SW480 (cell line): ENCODE results near the gene ZNF407.
"Not testable (repeated sequence)": the region's sequence is repeated elsewhere in the genome, so short reads cannot be mapped to it uniquely, and the experiment has no call there.

ENCODE experiments used
- DNase-seq: peaks from one replicate; pipeline ENCODE4 v3.0.0-alpha.2; 2016; ENCODE audit warnings: low spot score

Gene ZNF407

GRCh38 chr18:74971358-74971757 is 373.7 kb downstream of the ZNF407 start:
- not testable (repeated sequence) for DNase-seq

DNA sequence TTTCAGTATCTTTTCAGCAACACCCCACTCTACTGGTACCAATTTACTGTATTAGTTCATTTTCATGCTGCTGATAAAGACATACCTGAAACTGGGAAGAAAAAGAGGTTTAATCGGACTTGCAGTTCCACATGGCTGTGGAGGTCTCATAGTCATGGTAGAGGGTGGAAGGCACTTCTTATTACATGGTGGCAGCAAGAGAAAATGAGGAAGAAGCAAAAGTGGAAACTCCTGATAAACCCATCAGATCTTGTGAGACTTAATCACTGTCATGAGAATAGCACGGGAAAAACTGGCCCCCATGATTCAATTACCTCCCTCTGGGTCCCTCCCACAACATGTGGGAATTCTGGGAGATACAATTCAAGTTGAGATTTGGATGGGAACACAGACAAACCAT is 374.1 kb downstream of the ZNF407 start:
- DNase-seq, result not testable (repeated sequence)

- DNase-seq, result no peak
Measured at GRCh38 chr18:74972354-74972753, 374.7 kb downstream of the ZNF407 start.

- DNase-seq, result no peak
Measured at GRCh38 chr18:74975001-74975400, 377.3 kb downstream of the ZNF407 start.

GRCh38 chr18:74976331-74976909 is 378.8 kb downstream of the ZNF407 start:
- DNase-seq, result no peak

- no peak for DNase-seq
Measured at GRCh38 chr18:74977041-74977440, 379.4 kb downstream of the ZNF407 start.

- DNase-seq, result no peak
Measured at GRCh38 chr18:74980669-74981068, 383.0 kb downstream of the ZNF407 start.

DNA sequence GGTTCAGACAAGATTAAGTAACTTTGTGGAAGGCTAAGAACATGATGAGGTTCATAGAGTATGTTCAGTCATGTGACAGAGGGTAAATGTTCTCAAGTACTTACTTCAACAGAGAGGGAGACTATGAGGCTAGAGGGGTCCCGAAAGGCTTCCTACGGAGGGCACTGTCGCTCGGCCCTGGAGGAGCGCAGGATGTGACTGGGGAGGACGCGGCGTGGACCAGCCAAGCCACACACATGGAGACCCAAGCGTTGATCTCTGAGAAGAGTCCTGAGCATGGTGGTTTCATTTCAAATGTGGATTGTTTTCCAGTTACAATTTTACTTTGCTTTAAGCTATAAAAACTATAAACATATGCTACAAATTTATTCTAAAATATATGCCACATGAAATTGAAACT is 383.8 kb downstream of the ZNF407 start:
- no peak for DNase-seq

DNA sequence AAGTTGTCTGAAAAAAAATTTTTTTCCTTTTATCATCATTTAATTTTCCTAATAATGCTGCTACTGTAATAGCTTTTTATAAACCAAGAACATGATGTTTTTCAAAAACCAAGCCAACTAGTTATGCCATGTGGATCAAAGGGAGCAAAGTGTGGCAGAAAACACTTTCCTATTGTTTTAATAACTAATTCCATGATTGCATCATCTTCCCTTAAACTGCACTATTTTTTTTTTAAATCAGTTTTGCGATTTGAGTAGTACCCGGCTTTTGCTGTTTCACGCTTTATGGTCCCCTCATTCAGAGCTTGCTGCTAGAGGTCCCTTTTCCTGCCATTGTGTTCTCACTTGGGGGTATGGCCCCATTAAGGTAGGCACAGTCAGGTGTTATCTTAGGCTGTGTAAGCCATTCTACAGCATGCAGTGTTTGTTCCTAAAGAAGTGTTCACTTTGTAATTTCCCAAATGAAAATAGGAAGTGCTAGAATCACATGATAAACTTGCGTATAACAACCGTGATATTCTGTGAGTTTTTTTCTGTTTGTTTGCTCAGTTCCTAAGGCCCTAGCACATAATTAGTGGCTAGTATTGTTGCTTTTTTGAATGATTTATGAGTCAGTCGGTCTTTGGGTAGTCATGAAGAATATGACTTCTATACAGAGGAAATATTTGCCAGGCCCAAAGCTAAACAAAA is 385.4 kb downstream of the ZNF407 start:
- DNase-seq, result no peak

- DNase-seq, result no peak
Measured at GRCh38 chr18:74989134-74989533, 391.5 kb downstream of the ZNF407 start.

GRCh38 chr18:74990563-74991081 is 393.0 kb downstream of the ZNF407 start:
- no peak for DNase-seq

GRCh38 chr18:74994502-74995418 is 397.1 kb downstream of the ZNF407 start:
- no peak for DNase-seq

DNA sequence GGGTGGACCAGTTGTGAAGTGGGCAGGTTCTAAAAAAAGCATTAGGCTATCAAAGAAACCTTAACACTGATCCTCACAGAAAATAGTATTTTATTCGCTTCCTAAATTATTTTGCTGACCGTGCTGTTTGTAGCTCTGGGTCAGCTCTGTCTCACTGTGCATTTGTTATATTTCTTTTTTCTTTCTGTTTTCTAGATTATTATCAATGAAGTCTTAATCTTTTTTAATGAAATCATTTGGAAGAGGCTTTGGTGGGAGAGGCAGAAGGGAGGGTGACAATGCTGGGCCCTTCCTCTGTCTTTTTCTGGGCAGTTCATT is 397.7 kb downstream of the ZNF407 start:
- DNase-seq, result no peak

DNA sequence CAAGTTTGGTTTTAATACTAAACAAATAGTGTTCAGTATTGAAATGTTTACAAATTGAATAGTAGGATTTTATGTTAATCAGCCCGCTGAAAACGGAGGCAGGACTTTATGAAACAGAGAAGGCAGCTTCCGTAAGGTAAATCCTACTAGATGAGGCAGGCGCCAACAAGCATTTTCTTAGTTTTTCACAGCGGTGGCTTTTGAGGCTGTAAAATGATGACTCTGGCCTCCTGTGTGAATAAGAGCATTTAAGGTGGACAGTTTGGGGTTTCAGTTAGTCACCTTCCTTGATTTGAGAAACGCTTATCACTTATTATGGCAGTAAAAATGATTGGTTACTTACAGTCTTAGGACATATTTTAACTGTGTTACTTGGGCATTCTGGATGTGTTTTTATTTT is 398.4 kb downstream of the ZNF407 start:
- no peak for DNase-seq

- DNase-seq, result no peak
Measured at GRCh38 chr18:74996996-74997395, 399.3 kb downstream of the ZNF407 start.

DNA sequence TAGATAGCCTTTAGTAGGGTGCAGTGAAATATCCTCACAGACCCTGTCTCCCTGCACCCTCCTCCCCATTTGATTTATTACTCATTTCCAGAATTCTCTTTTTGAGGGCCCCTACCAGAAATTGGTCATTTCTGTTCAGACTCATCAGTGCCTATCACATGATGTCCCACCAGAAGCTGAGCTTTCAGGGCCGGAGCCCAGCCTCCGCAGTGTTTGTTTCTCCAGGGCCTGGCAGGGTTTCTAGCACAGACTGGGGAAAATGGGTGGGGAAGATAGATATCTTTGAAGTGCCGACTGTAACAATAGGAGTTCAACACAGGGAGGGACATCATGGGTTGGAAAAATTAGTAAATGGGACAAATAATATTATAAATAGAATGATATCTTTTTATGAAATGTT is 403.2 kb downstream of the ZNF407 start:
- no peak for DNase-seq

- DNase-seq, result no peak
Measured at GRCh38 chr18:75003039-75003438, 405.4 kb downstream of the ZNF407 start.

- DNase-seq, result no peak
Measured at GRCh38 chr18:75003764-75004690, 406.4 kb downstream of the ZNF407 start.

- no peak for DNase-seq
Measured at GRCh38 chr18:75005626-75006025, 408.0 kb downstream of the ZNF407 start.

GRCh38 chr18:75008186-75008585 is 410.5 kb downstream of the ZNF407 start:
- no peak for DNase-seq

DNA sequence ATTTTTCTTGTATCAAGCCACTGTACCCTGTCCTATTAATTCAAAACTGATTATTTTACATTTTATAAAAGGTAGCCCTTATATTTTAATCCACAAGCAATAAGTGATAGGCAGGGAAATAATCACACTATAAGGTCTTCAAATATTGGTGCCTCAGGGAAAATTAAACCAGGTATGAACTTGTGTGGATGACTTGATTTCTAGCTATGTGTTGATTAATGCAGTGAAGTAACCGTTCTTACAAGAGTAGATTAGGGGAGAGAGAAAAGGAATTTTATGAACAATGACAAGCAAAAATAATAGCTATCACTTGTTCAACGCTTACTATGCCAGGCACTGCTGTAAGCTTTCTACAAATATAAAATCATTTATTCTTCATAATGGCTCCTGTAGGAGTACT is 411.6 kb downstream of the ZNF407 start:
- no peak for DNase-seq

GRCh38 chr18:75009878-75010277 is 412.2 kb downstream of the ZNF407 start:
- no peak for DNase-seq
